HG03196 (cell line): ENCODE measurements around the gene CD63.

Experiments used
- ATAC-seq: cut with Tn5 transposase; IDR thresholded peaks from one replicate; pipeline ENCODE4 v1.9.1; 2021; ENCODE audit not compliant: unreplicated experiment

The CD63 gene

GRCh38 chr12:55707219-55707671, 21.6 kb downstream of the CD63 start:
- ATAC-seq, result no peak

- ATAC-seq, result no peak
Observed at GRCh38 chr12:55706568-55707218, 22.1 kb downstream of the CD63 start.

GRCh38 chr12:55705782-55706402, 22.9 kb downstream of the CD63 start:
- ATAC-seq, result no peak

GRCh38 chr12:55704824-55705718, 23.7 kb downstream of the CD63 start:
- no peak for ATAC-seq

- ATAC-seq, result no peak
Observed at GRCh38 chr12:55703901-55704761, 24.7 kb downstream of the CD63 start.

- ATAC-seq, result no peak
Observed at GRCh38 chr12:55703288-55703687, 25.5 kb downstream of the CD63 start.

- no peak for ATAC-seq
Observed at GRCh38 chr12:55702861-55703260, 25.9 kb downstream of the CD63 start.

GRCh38 chr12:55700255-55701018, 28.4 kb downstream of the CD63 start:
- ATAC-seq, result no peak

GRCh38 chr12:55699471-55700055, 29.2 kb downstream of the CD63 start:
- no peak for ATAC-seq

- no peak for ATAC-seq
Observed at GRCh38 chr12:55698965-55699364, 29.8 kb downstream of the CD63 start.

GRCh38 chr12:55698241-55698955, 30.4 kb downstream of the CD63 start:
- ATAC-seq, result no peak

- no peak for ATAC-seq
Observed at GRCh38 chr12:55697686-55698085, 31.1 kb downstream of the CD63 start.

GRCh38 chr12:55696796-55697462, 31.9 kb downstream of the CD63 start:
- no peak for ATAC-seq

GRCh38 chr12:55696141-55696540, 32.7 kb downstream of the CD63 start:
- no peak for ATAC-seq

- no peak for ATAC-seq
Observed at GRCh38 chr12:55695349-55695748, 33.5 kb downstream of the CD63 start.

- no peak for ATAC-seq
Observed at GRCh38 chr12:55694651-55695050, 34.2 kb downstream of the CD63 start.

GRCh38 chr12:55694188-55694515, 34.7 kb downstream of the CD63 start:
- no peak for ATAC-seq

- no peak for ATAC-seq
Observed at GRCh38 chr12:55693323-55694187, 35.3 kb downstream of the CD63 start.
